ENCODE results near the gene CLEC2D.
"Not testable (repeated sequence)": the region's sequence is repeated elsewhere in the genome, so short reads cannot be mapped to it uniquely, and the experiment has no call there.

The CLEC2D gene

DNA sequence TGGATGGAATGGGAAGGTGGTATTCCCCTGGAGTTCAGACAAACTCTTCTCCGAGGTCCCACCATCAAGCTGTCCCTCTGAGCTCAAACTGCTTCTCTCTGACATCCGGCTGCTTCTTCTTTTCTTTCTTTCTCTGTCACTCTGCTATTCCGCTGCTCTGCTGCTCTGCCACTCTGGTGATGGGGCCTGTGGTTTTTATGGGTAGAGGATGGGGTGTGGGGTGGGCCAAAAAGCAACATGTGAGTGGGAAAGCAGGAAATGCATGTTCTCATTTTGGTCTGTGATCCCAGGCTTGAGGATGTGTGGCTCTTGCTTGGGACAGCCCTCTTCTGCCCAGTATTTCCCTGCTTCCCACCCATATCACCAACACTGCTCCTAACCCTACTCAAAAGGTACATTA is 32.7 kb downstream of the CLEC2D start:
- Histone ChIP-seq H3K36me3 (ENCODE audit: control insufficient read depth in 1 of 2, insufficient read depth in 2 of 2, low read depth in 1 of 2, low read length in 2 of 2) (no peaks in the 10 kb centered on the region), H2BK5ac (ENCODE audit: low read depth, low read length, poor library complexity, severe bottlenecking) (no peak overlapping the region), H3K4ac (ENCODE audit: low read depth in 1 of 2, low read length in 2 of 2) (no peak overlapping the region), H2AK5ac (ENCODE audit: low read length, severe bottlenecking) (no peak overlapping the region), H2AFZ (ENCODE audit: low read depth, low read length) (no peak overlapping the region), H3K14ac (ENCODE audit: low read length in 2 of 2) (no peak overlapping the region), H3K18ac (ENCODE audit: low read depth in 1 of 2, low read length in 2 of 2) (no peak overlapping the region), H3K23ac (ENCODE audit: low read length in 2 of 2) (no peak overlapping the region), H4K91ac (ENCODE audit: low read length) (no peak overlapping the region), H3K9me3 (ENCODE audit: control insufficient read depth, low read length) (no peaks in the 10 kb centered on the region), H3K4me1 (ENCODE audit: control insufficient read depth, insufficient read depth, low read depth, low read length) (no peaks in the 10 kb centered on the region), H3K27ac (ENCODE audit: low read length, poor library complexity, severe bottlenecking) (no peak overlapping the region), H4K8ac (ENCODE audit: low read length) (no peak overlapping the region), H3K4me3 (ENCODE audit: insufficient read depth in 1 of 2, low read depth in 1 of 2, low read length in 2 of 2) (no peak overlapping the region), H3K9ac (ENCODE audit: low read length) (no peak overlapping the region), H2BK120ac (ENCODE audit: low read depth, low read length) (no peak overlapping the region), H3K4me2 (ENCODE audit: low read length, poor library complexity, severe bottlenecking) (no peak overlapping the region), H3K79me1 (replicated peaks; ENCODE audit: low read length, poor library complexity, severe bottlenecking) (no peaks in the 10 kb centered on the region), H2BK15ac (ENCODE audit: low read depth, poor library complexity, severe bottlenecking) (no peak overlapping the region), H3K27me3 (ENCODE audit: control insufficient read depth in 1 of 2, insufficient read depth in 1 of 2, low read length in 2 of 2) (no peaks in the 10 kb centered on the region), H2BK12ac (ENCODE audit: low read length in 2 of 2) (no peak overlapping the region)
- no CpG with 5 or more reads among the region's 3 CpGs for WGBS
- no peak for DNase-seq

DNA sequence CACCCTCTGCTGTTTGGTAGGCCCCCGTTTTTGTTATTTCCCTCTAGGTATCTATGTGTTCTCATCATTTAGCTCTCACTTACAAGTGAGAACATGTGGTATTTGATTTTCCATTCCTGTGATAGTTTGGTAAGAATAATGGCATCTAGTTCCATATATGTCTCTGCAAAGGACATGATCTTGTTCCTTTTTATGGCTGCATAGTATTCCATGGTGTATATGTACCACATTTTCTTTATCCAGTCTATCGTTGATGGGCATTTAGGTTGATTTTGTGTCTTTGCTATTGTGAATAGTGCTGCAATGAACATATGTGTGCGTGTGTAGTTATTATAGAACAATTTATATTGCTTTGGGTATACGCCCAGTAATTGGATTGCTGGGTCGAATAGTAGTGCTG is 35.0 kb downstream of the CLEC2D start:
- not testable (repeated sequence) for H2BK15ac ChIP-seq (ENCODE audit: low read depth, poor library complexity, severe bottlenecking); H2BK12ac ChIP-seq (ENCODE audit: low read length in 2 of 2); H3K27ac ChIP-seq (ENCODE audit: low read length, poor library complexity, severe bottlenecking); H4K91ac ChIP-seq (ENCODE audit: low read length); H3K18ac ChIP-seq (ENCODE audit: low read depth in 1 of 2, low read length in 2 of 2); H2AFZ ChIP-seq (ENCODE audit: low read depth, low read length); H3K14ac ChIP-seq (ENCODE audit: low read length in 2 of 2); H3K27me3 ChIP-seq (ENCODE audit: control insufficient read depth in 1 of 2, insufficient read depth in 1 of 2, low read length in 2 of 2); H3K23ac ChIP-seq (ENCODE audit: low read length in 2 of 2); H3K4ac ChIP-seq (ENCODE audit: low read depth in 1 of 2, low read length in 2 of 2); H3K79me1 ChIP-seq (replicated peaks; ENCODE audit: low read length, poor library complexity, severe bottlenecking); H2AK5ac ChIP-seq (ENCODE audit: low read length, severe bottlenecking); H3K9me3 ChIP-seq (ENCODE audit: control insufficient read depth, low read length); H3K9ac ChIP-seq (ENCODE audit: low read length); H2BK120ac ChIP-seq (ENCODE audit: low read depth, low read length); H3K36me3 ChIP-seq (ENCODE audit: control insufficient read depth in 1 of 2, insufficient read depth in 2 of 2, low read depth in 1 of 2, low read length in 2 of 2); H3K4me2 ChIP-seq (ENCODE audit: low read length, poor library complexity, severe bottlenecking); H4K8ac ChIP-seq (ENCODE audit: low read length); H2BK5ac ChIP-seq (ENCODE audit: low read depth, low read length, poor library complexity, severe bottlenecking); H3K4me1 ChIP-seq (ENCODE audit: control insufficient read depth, insufficient read depth, low read depth, low read length); H3K4me3 ChIP-seq (ENCODE audit: insufficient read depth in 1 of 2, low read depth in 1 of 2, low read length in 2 of 2); DNase-seq
- 99% methylated on average over 5 of the region's 5 CpGs for WGBS

DNA sequence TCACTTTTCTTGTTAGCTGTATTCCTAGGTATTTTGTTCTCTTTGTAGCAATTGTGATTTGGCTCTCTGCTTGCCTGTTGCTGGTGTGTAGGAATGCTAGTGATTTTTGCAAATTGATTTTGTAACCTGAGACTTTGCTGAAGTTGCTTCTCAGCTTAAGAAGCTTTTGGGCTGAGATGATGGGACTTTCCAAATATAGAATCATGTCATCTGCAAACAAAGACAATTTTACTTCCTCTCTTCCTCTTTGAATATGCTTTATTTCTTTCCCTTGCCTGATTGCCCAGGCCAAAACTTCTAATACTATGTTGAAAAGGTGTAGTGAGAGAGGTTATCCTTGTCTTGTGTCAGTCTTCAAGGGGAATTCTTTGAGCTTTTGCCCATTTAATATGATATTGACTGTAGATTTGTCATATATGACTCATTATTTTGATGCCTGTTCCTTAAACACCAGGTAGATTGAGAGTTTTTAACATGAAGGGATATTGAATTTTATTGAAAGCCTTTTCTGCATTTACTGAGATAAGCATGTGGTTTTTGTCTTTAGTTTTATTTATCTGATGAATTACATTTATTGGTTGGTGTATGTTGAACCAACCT is 36.7 kb downstream of the CLEC2D start:
- Histone ChIP-seq H4K8ac (ENCODE audit: low read length) (no peak overlapping the region), H3K14ac (ENCODE audit: low read length in 2 of 2) (no peak overlapping the region), H3K27ac (ENCODE audit: low read length, poor library complexity, severe bottlenecking) (no peak overlapping the region), H3K4me2 (ENCODE audit: low read length, poor library complexity, severe bottlenecking) (no peak overlapping the region), H3K23ac (ENCODE audit: low read length in 2 of 2) (no peak overlapping the region), H3K4me3 (ENCODE audit: insufficient read depth in 1 of 2, low read depth in 1 of 2, low read length in 2 of 2) (no peak overlapping the region), H3K79me1 (replicated peaks; ENCODE audit: low read length, poor library complexity, severe bottlenecking) (no peaks in the 10 kb centered on the region), H3K18ac (ENCODE audit: low read depth in 1 of 2, low read length in 2 of 2) (no peak overlapping the region), H3K36me3 (ENCODE audit: control insufficient read depth in 1 of 2, insufficient read depth in 2 of 2, low read depth in 1 of 2, low read length in 2 of 2) (no peaks in the 10 kb centered on the region), H2BK15ac (ENCODE audit: low read depth, poor library complexity, severe bottlenecking) (no peak overlapping the region), H3K4ac (ENCODE audit: low read depth in 1 of 2, low read length in 2 of 2) (no peak overlapping the region), H2AK5ac (ENCODE audit: low read length, severe bottlenecking) (no peak overlapping the region), H3K27me3 (ENCODE audit: control insufficient read depth in 1 of 2, insufficient read depth in 1 of 2, low read length in 2 of 2) (no peaks in the 10 kb centered on the region), H3K9ac (ENCODE audit: low read length) (no peak overlapping the region), H2BK5ac (ENCODE audit: low read depth, low read length, poor library complexity, severe bottlenecking) (no peak overlapping the region), H2BK120ac (ENCODE audit: low read depth, low read length) (no peak overlapping the region), H2BK12ac (ENCODE audit: low read length in 2 of 2) (no peak overlapping the region), H2AFZ (ENCODE audit: low read depth, low read length) (no peak overlapping the region), H3K9me3 (ENCODE audit: control insufficient read depth, low read length) (no peaks in the 10 kb centered on the region), H3K4me1 (ENCODE audit: control insufficient read depth, insufficient read depth, low read depth, low read length) (peaks cover 8% of the 10 kb centered on the region), H4K91ac (ENCODE audit: low read length) (no peak overlapping the region)
- DNase-seq = no peak

DNA sequence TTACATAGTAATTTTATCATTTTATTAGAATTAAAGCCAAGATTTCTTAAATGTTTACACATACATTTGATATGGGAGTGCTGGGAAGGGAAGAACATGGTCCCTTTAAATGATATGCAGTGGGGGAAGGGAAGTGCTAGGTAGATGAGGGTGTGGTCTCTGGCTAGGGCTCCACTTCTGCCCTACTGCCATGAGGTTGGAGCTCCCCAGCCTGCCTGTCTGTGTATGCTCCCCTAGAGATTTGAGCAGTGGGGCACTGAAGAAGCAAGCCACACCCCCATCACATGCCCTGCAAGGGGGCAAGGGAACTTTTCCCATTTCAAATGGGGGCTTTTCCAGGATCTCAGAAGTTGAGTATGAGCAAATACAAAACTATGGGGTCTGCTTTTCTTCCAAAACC is 37.8 kb downstream of the CLEC2D start:
- peaks cover 8% of the 10 kb centered on the region for H3K4me1 ChIP-seq (ENCODE audit: control insufficient read depth, insufficient read depth, low read depth, low read length)
- no peaks in the 10 kb centered on the region for H3K79me1 ChIP-seq (replicated peaks; ENCODE audit: low read length, poor library complexity, severe bottlenecking)
- no peak overlapping the region for H4K91ac ChIP-seq (ENCODE audit: low read length)
- H3K14ac ChIP-seq (ENCODE audit: low read length in 2 of 2) = no peak overlapping the region
- H2AK5ac ChIP-seq (ENCODE audit: low read length, severe bottlenecking) = no peak overlapping the region
- H3K27me3 ChIP-seq (ENCODE audit: control insufficient read depth in 1 of 2, insufficient read depth in 1 of 2, low read length in 2 of 2) = no peaks in the 10 kb centered on the region
- H3K36me3 ChIP-seq (ENCODE audit: control insufficient read depth in 1 of 2, insufficient read depth in 2 of 2, low read depth in 1 of 2, low read length in 2 of 2) = no peaks in the 10 kb centered on the region
- H2BK12ac ChIP-seq (ENCODE audit: low read length in 2 of 2) = no peak overlapping the region
- no peak overlapping the region for H3K9ac ChIP-seq (ENCODE audit: low read length)
- H2BK15ac ChIP-seq (ENCODE audit: low read depth, poor library complexity, severe bottlenecking) = no peak overlapping the region
- no peak overlapping the region for H3K4me3 ChIP-seq (ENCODE audit: insufficient read depth in 1 of 2, low read depth in 1 of 2, low read length in 2 of 2)
- H3K27ac ChIP-seq (ENCODE audit: low read length, poor library complexity, severe bottlenecking) = no peak overlapping the region
- H3K4me2 ChIP-seq (ENCODE audit: low read length, poor library complexity, severe bottlenecking) = no peak overlapping the region
- no peak overlapping the region for H4K8ac ChIP-seq (ENCODE audit: low read length)
- H3K9me3 ChIP-seq (ENCODE audit: control insufficient read depth, low read length) = no peaks in the 10 kb centered on the region
- no peak for DNase-seq
- H3K4ac ChIP-seq (ENCODE audit: low read depth in 1 of 2, low read length in 2 of 2) = no peak overlapping the region
- no peak overlapping the region for H3K18ac ChIP-seq (ENCODE audit: low read depth in 1 of 2, low read length in 2 of 2)
- no peak overlapping the region for H2BK120ac ChIP-seq (ENCODE audit: low read depth, low read length)
- no peak overlapping the region for H3K23ac ChIP-seq (ENCODE audit: low read length in 2 of 2)
- H2BK5ac ChIP-seq (ENCODE audit: low read depth, low read length, poor library complexity, severe bottlenecking) = no peak overlapping the region
- no peak overlapping the region for H2AFZ ChIP-seq (ENCODE audit: low read depth, low read length)

All from mesenchymal stem cell (in vitro differentiated cells and primary cell).